BE2C (cell line): ENCODE data around the gene TM6SF1. TPM values are rescaled to one million over a fixed set of nuclear protein-coding genes. Genes with fewer than 3 reads are reported as not detected.
A peak's percentile ranks its signal among the peaks of the same experiment; 100 is the strongest.

Experiments
- DNase-seq: peaks from one replicate; pipeline ENCODE4 v3.0.0-alpha.2; 2020
- H3K27me3 ChIP-seq: fragments of 250-450 bp; sonication (Bioruptor Pico); 2 replicates; pipeline ENCODE4 v1.5.1; 2020; ENCODE audit warnings: mild to moderate bottlenecking
- H3K36me3 ChIP-seq: fragments of 250-450 bp; sonication (Bioruptor Pico); 2 replicates; pipeline ENCODE4 v1.5.1; 2020; ENCODE audit warnings: mild to moderate bottlenecking
- H3K4me1 ChIP-seq: fragments of 250-450 bp; sonication (Bioruptor Pico); 2 replicates; pipeline ENCODE4 v1.5.1; 2020
- H3K4me3 ChIP-seq: 2 replicates; pipeline ENCODE4 v1.5.1; 2011; ENCODE audit warnings: low read depth, low read length
- H3K9me3 ChIP-seq: fragments of 250-450 bp; sonication (Bioruptor Pico); 2 replicates; pipeline ENCODE4 v1.5.1; 2020
- polyA plus RNA-seq: library from polyadenylated mRNA; unstranded; fragments of >200 nt; gene quantifications from one replicate; pipeline ENCODE4 v1.2.1, GENCODE V29; 2012; ENCODE audit warnings: low read depth, missing spikeins; ENCODE audit not compliant: insufficient read length, insufficient read depth
- TF ChIP-seq, protein P1 (sequence below): IDR thresholded peaks from 2 replicates; pipeline ENCODE4 v1.5.1; 2012; ENCODE audit warnings: mild to moderate bottlenecking, low read depth, low read length

The TM6SF1 gene
- 2.5 TPM for polyA plus RNA-seq

DNA sequence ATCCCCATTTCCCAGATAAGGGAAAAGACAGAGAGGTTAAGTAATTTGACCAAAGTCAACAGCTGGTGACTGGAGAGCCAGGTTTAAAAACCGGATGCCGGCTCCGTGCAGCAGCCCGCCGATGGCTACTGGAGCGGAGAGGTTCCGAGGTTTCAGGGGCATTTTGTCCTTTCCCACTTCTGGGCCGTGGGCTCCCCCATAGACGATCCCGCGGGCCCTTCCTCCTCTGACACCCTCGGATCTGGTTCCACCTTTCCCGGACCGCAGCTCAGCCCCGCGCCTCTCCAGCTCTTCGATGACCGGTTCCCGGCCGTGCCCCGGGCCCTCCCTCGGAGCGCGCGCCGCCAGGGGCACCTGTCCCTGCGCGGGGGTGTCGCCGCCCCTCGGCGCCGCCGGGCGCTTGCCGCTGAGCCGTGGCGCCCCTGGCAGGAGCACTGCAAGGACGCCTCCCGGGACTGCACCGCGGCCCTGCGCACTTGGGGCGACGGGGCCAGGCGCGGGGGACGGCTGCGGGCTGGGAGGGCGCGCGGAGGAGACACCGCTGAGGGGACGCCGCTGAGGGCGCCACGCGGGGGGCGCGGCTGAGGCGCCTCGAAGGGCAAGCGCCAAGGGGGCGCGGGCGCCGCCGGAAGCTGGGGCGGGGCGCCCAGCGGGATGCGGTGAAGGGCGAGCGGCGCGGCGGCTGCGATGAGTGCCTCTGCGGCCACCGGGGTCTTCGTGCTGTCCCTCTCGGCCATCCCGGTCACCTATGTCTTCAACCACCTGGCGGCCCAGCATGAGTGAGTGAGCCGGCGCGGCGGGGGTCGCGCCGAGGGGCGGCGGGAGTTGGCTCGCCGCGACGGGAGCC, at the start of gene TM6SF1:
TSS of gene TM6SF1 (plus strand) at position 652 of the 847 bp plus-strand sequence. CDS start at position 688, 36 bp downstream.
- Histone ChIP-seq H3K36me3 (no peaks in the 10 kb centered on the region), H3K4me3 (peak within 1 kb of the TSS; percentile 46), H3K9me3 (no peaks in the 10 kb centered on the region; the same call in 1 of the 2 replicates), H3K4me1 (no peaks in the 10 kb centered on the region), H3K27me3 (peaks cover 20% of the 10 kb centered on the region)
- TF ChIP-seq, protein P1, sequence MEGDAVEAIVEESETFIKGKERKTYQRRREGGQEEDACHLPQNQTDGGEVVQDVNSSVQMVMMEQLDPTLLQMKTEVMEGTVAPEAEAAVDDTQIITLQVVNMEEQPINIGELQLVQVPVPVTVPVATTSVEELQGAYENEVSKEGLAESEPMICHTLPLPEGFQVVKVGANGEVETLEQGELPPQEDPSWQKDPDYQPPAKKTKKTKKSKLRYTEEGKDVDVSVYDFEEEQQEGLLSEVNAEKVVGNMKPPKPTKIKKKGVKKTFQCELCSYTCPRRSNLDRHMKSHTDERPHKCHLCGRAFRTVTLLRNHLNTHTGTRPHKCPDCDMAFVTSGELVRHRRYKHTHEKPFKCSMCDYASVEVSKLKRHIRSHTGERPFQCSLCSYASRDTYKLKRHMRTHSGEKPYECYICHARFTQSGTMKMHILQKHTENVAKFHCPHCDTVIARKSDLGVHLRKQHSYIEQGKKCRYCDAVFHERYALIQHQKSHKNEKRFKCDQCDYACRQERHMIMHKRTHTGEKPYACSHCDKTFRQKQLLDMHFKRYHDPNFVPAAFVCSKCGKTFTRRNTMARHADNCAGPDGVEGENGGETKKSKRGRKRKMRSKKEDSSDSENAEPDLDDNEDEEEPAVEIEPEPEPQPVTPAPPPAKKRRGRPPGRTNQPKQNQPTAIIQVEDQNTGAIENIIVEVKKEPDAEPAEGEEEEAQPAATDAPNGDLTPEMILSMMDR = no peak
- peak; percentile 36 for DNase-seq

DNA sequence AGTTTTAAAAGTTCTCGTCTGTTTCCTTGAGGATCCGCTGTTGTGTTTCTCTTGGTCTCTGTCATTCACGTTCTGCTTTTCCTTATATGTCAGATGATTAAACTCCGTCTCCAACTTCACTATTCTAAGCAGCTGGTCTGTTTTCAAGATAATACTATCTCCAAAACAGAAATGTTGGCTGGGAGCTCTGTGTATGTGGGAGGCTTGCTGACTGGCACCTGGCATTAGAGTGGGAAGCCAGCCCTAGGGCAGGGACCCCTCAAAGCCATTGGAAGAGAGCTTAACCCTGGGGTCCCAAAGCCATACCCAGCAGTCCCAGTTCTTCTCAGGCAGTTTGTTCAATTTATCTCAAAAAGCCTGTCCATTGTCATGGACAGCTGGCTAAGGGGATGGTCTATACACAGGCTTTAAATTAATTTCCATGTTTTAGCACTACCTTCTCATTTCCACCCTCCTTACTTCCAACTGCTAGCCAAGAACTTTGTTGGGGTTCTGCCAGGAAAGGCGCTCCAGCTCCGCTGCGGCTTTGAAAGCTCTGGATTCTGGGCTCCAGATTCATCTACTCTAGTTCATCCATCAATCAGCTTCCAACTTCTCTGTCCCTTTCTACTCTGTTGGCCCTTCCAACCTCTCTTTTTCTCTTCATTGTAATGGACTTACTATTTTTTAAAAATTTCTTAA, 49.6 kb upstream of the TM6SF1 start:
- H3K9me3 ChIP-seq = no peaks in the 10 kb centered on the region
- H3K27me3 ChIP-seq = no peaks in the 10 kb centered on the region
- DNase-seq = peak; percentile 18
- TF ChIP-seq, protein P1 = no peak
- H3K4me3 ChIP-seq = no peak overlapping the region
- peaks cover 4% of the 10 kb centered on the region; the same call in 1 of the 2 replicates for H3K4me1 ChIP-seq
- peaks cover 57% of the 10 kb centered on the region for H3K36me3 ChIP-seq

DNA sequence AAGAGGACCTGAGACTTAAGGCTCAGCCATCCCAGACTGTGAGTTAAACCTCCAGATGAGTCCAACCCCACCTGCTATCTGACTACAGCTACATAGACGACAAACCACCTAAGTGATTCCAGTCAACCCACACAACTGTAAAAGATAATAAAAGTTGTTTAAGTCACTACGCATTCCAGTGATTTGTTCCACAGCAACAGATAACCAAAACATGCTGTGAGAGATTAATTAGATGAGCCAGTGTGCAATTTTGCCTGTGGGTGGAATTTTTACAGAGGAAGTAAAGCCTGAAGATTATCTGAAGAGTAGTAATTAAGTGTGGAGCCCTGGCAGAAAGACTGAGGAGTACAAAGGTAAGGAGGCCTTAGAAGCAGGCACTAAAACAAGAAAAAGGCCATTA, 45.8 kb upstream of the TM6SF1 start:
- H3K4me3 ChIP-seq = no peak overlapping the region
- H3K9me3 ChIP-seq = no peaks in the 10 kb centered on the region
- TF ChIP-seq, protein P1 = no peak
- peaks cover 39% of the 10 kb centered on the region for H3K36me3 ChIP-seq
- H3K27me3 ChIP-seq = no peaks in the 10 kb centered on the region
- DNase-seq = no peak
- H3K4me1 ChIP-seq = peaks cover 4% of the 10 kb centered on the region; the same call in 1 of the 2 replicates

DNA sequence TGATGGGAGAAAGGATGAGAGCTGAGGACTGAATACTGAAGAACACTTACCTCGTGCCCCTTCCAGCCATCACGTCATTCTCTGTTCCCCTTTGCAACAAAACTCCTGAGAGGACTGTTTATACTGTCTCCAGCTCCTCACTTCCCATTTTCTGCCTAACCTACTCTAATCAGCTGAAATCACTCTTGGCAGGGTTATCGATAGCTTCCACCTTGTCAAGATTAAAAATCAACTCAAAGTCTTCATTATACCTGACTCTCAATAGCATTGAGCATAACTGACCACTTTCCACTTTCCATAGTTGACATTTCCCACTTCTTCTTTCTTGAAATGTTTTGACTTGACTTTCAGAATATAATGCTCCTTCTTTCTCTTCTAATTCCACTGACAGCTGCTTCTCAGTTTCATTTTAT, 44.7 kb upstream of the TM6SF1 start:
- Histone ChIP-seq H3K4me3 (no peak overlapping the region), H3K4me1 (peaks cover 4% of the 10 kb centered on the region; the same call in 1 of the 2 replicates), H3K9me3 (no peaks in the 10 kb centered on the region), H3K27me3 (no peaks in the 10 kb centered on the region), H3K36me3 (peaks cover 39% of the 10 kb centered on the region)
- TF ChIP-seq, protein P1 = no peak
- DNase-seq = no peak

DNA sequence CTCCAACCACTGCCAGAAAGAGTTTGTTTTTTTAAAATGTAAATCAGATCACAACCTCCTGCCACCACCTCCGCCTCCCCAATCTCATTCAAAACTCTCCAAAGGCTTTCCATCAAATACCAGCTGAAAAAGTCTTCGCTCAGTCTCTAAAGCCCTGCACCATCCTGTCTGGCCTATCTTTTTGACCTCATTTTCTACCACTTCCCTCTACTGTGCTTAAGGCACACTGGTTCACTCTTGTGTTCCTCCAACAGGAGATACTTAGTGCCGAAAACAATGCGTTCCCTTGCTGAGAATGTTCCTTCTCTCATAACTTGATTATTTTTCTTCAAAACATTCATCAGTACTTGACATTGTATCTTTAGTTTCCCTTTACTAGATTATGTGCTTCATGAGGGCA, 43.9 kb upstream of the TM6SF1 start:
- no peak overlapping the region for H3K4me3 ChIP-seq
- TF ChIP-seq, protein P1 = no peak
- H3K27me3 ChIP-seq = no peaks in the 10 kb centered on the region
- no peak for DNase-seq
- H3K36me3 ChIP-seq = peaks cover 39% of the 10 kb centered on the region
- H3K9me3 ChIP-seq = no peaks in the 10 kb centered on the region
- H3K4me1 ChIP-seq = peaks cover 4% of the 10 kb centered on the region; the same call in 1 of the 2 replicates
